IMR-90 (cell line): ENCODE measurements around the gene ARHGAP11A. TPM values are rescaled to one million over a fixed set of nuclear protein-coding genes. Genes with fewer than 3 reads are reported as not detected.
A peak's percentile ranks its signal among the peaks of the same experiment; 100 is the strongest.

Source experiments
- ATAC-seq: fragments of 200-7000 bp; cut with Tn5 transposase; 2 replicates; pipeline ENCODE4 v1.9.1; 2020; ENCODE audit warnings: low read depth, mild to moderate bottlenecking, moderate library complexity
- BruUV-seq: library from RNA; stranded (reverse); fragments of 400-500 nt; replicated peaks from 2 replicates; lab custom pipeline; 2021; lab: Mats Ljungman, UMichigan
- CTCF ChIA-PET: fragments of 300-600 bp; formaldehyde crosslinking; extraction: SDS; loops from one replicate; lab custom pipeline; 2021; ENCODE audit warnings: antibody characterized with exemption; lab: Yijun Ruan, JAX
- POLR2A ChIA-PET: fragments of 300-600 bp; sonication (Branson Sonifier 250); formaldehyde crosslinking; loops from one replicate; lab custom pipeline; 2022; ENCODE audit warnings: antibody characterized with exemption; ENCODE audit not compliant: unreplicated experiment; lab: Charles Lee
- DNase-seq: peaks from one replicate; pipeline ENCODE4 v3.0.0; 2013
- H2AFZ ChIP-seq: replicated peaks from 2 replicates; pipeline ENCODE3; 2013; ENCODE audit warnings: low read length, mild to moderate bottlenecking; ENCODE audit not compliant: poor library complexity
- H2AK5ac ChIP-seq: 2 replicates; pipeline ENCODE4 v1.6.1; 2013; ENCODE audit warnings: low read depth, low read length, inconsistent platforms
- H2AK9ac ChIP-seq: replicated peaks from 2 replicates; pipeline ENCODE3; 2013; ENCODE audit warnings: mild to moderate bottlenecking, low read depth, low read length, moderate library complexity; ENCODE audit not compliant: poor library complexity
- H2BK120ac ChIP-seq: 2 replicates; pipeline ENCODE4 v1.6.1; 2013; ENCODE audit warnings: low read depth, low read length, inconsistent platforms
- H2BK15ac ChIP-seq: 3 replicates; pipeline ENCODE4 v1.6.1; 2013; ENCODE audit warnings: low read depth, low read length, inconsistent platforms
- H2BK20ac ChIP-seq: 2 replicates; pipeline ENCODE4 v1.6.1; 2013; ENCODE audit warnings: low read depth, mild to moderate bottlenecking, inconsistent platforms, low read length, moderate library complexity
- H2BK5ac ChIP-seq: 2 replicates; pipeline ENCODE4 v1.6.1; 2013; ENCODE audit warnings: mild to moderate bottlenecking, low read depth, low read length, inconsistent platforms; ENCODE audit not compliant: poor library complexity, severe bottlenecking
- H3K14ac ChIP-seq: replicated peaks from 2 replicates; pipeline ENCODE4 v1.6.1; 2013; ENCODE audit warnings: low read depth, low read length, inconsistent platforms
- H3K18ac ChIP-seq: 2 replicates; pipeline ENCODE4 v1.6.1; 2013; ENCODE audit warnings: low read depth, low read length, control low read depth
- H3K23ac ChIP-seq: 2 replicates; pipeline ENCODE4 v1.6.1; 2013; ENCODE audit warnings: low read depth, low read length, inconsistent platforms
- H3K27ac ChIP-seq: 2 replicates; pipeline ENCODE4 v1.5.1; 2013; ENCODE audit warnings: mild to moderate bottlenecking, control low read depth, low read length; ENCODE audit not compliant: insufficient read depth
- H3K27me3 ChIP-seq: 2 replicates; pipeline ENCODE4 v1.6.1; 2013; ENCODE audit warnings: low read length; ENCODE audit not compliant: control insufficient read depth, insufficient read depth
- H3K36me3 ChIP-seq: 2 replicates; pipeline ENCODE4 v1.6.1; 2013; ENCODE audit warnings: low read length, mixed read lengths; ENCODE audit not compliant: control insufficient read depth, insufficient read depth
- H3K4ac ChIP-seq: 2 replicates; pipeline ENCODE4 v1.6.1; 2013; ENCODE audit warnings: low read depth, low read length, inconsistent platforms
- H3K4me1 ChIP-seq: 2 replicates; pipeline ENCODE4 v1.6.1; 2013; ENCODE audit warnings: low read length, mixed read lengths; ENCODE audit not compliant: control insufficient read depth, insufficient read depth
- H3K4me2 ChIP-seq: 2 replicates; pipeline ENCODE4 v1.6.1; 2013; ENCODE audit warnings: low read depth, mild to moderate bottlenecking, control low read depth, low read length, moderate library complexity
- H3K4me3 ChIP-seq: 2 replicates; pipeline ENCODE4 v1.5.1; 2013; ENCODE audit warnings: low read depth, mild to moderate bottlenecking, control low read depth, low read length, moderate library complexity; ENCODE audit not compliant: insufficient read depth
- H3K56ac ChIP-seq: 2 replicates; pipeline ENCODE4 v1.6.1; 2013; ENCODE audit warnings: low read length, inconsistent platforms; ENCODE audit not compliant: insufficient read depth; ENCODE audit errors: extremely low read depth
- H3K79me1 ChIP-seq, 2 experiments: 2 replicates each; pipeline ENCODE4 v1.6.1; 2013; ENCODE audit warnings: low read length in 2 of 2, inconsistent platforms in 1 of 2, low read depth in 1 of 2
- H3K9ac ChIP-seq: 2 replicates; pipeline ENCODE4 v1.6.1; 2013; ENCODE audit warnings: low read depth, low read length, control low read depth
- H3K9me1 ChIP-seq: 2 replicates; pipeline ENCODE4 v1.6.1; 2013; ENCODE audit warnings: low read length, inconsistent platforms; ENCODE audit not compliant: insufficient read depth
- H3K9me3 ChIP-seq: 2 replicates; pipeline ENCODE4 v1.6.1; 2013; ENCODE audit warnings: low read length; ENCODE audit not compliant: control insufficient read depth, insufficient read depth
- H4K20me1 ChIP-seq: 2 replicates; pipeline ENCODE4 v1.6.1; 2013; ENCODE audit warnings: low read length, inconsistent platforms; ENCODE audit not compliant: insufficient read depth
- H4K5ac ChIP-seq: 2 replicates; pipeline ENCODE4 v1.6.1; 2013; ENCODE audit warnings: mild to moderate bottlenecking, low read depth, low read length, control low read depth
- H4K8ac ChIP-seq, 2 experiments: 2 replicates each; pipeline ENCODE4 v1.6.1; 2013; ENCODE audit warnings: low read depth in 2 of 2, low read length in 2 of 2, control low read depth in 1 of 2, inconsistent platforms in 1 of 2
- H4K91ac ChIP-seq: 2 replicates; pipeline ENCODE4 v1.6.1; 2013; ENCODE audit warnings: low read depth, low read length, inconsistent platforms; ENCODE audit not compliant: insufficient read depth
- BHLHE40 ChIP-seq: fragments of 150-350 bp; IDR thresholded peaks from 2 replicates; pipeline ENCODE4 v1.6.1; 2016; ENCODE audit warnings: mild to moderate bottlenecking, low read depth, low read length
- CEBPB ChIP-seq: IDR thresholded peaks from 2 replicates; pipeline ENCODE4 v1.6.1; 2012; ENCODE audit warnings: low read depth, low read length, improper control_type of control experiment
- ELK1 ChIP-seq: fragments of 150-350 bp; IDR thresholded peaks from 2 replicates; pipeline ENCODE4 v1.6.1; 2016; ENCODE audit warnings: low read depth, mild to moderate bottlenecking, low read length, moderate library complexity, borderline replicate concordance
- FOS ChIP-seq: fragments of 150-350 bp; IDR thresholded peaks from 2 replicates; pipeline ENCODE4 v1.6.1; 2016; ENCODE audit warnings: low read depth, low read length
- NFE2L2 ChIP-seq: fragments of 150-350 bp; IDR thresholded peaks from 2 replicates; pipeline ENCODE4 v1.6.1; 2016; ENCODE audit warnings: low read depth, mild to moderate bottlenecking, low read length
- POLR2A ChIP-seq: IDR thresholded peaks from 2 replicates; pipeline ENCODE4 v1.6.1; 2012; ENCODE audit warnings: mild to moderate bottlenecking, low read depth, low read length
- RAD21 ChIP-seq: IDR thresholded peaks from 2 replicates; pipeline ENCODE4 v1.6.1; 2012; ENCODE audit warnings: low read length, improper control_type of control experiment
- RFX5 ChIP-seq: IDR thresholded peaks from 2 replicates; pipeline ENCODE4 v1.8.0; 2012; ENCODE audit warnings: low read depth, mild to moderate bottlenecking, low read length, moderate library complexity
- WGBS, 2 experiments: methylation state at CpG; one replicate each; pipeline versions ENCODE4 v1.1.5 to v1.1.7; 2013; ENCODE audit warnings: missing lambda C conversion rate in 2 of 2; ENCODE audit not compliant: insufficient read length in 1 of 2; ENCODE audit errors: extremely low coverage in 2 of 2; 5-methylcytosine and 5-hydroxymethylcytosine counted together
- dilution Hi-C: fragments of 300-500 bp; cut with HindIII; formaldehyde crosslinking; loops from one replicate; pipeline ENCODE4 v1.14.3; 2018; ENCODE audit warnings: low sequenced_read_pairs; ENCODE audit not compliant: unreplicated experiment
- in situ Hi-C: fragments of 300-500 bp; cut with MboI; formaldehyde crosslinking; loops from 3 replicates; pipeline ENCODE4 v1.14.3; 2019; ENCODE audit warnings: low sequenced_read_pairs, inconsistent platforms, mixed read lengths
- intact Hi-C: fragments of 100-400 bp; cut with micrococcal nuclease; formaldehyde crosslinking; loops from 2 replicates; pipeline ENCODE4 v1.10.0; 2022
- polyA plus RNA-seq, 3 experiments: library from polyadenylated mRNA; depleted of rRNA; stranded (reverse); fragments of >200 nt; gene quantifications; 2 replicates each; pipeline ENCODE4 v1.2.3, GENCODE V29; 2012; ENCODE audit warnings: low replicate concordance in 1 of 3
- total RNA-seq: library from RNA; depleted of rRNA; stranded (reverse); fragments of >200 nt; gene quantifications from 2 replicates; pipeline ENCODE4 v1.2.3, GENCODE V29; 2012
- TF ChIP-seq, protein P1 (sequence below): conservative IDR thresholded peaks from 2 replicates; pipeline ENCODE4 v1.5.1; 2012; ENCODE audit warnings: mild to moderate bottlenecking, low read depth, low read length, improper control_type of control experiment

The ARHGAP11A gene
- total and polyA plus RNA-seq, 2 of the 4 experiments (the other 2 are of a cell fraction): 9.9 to 29.0 TPM

DNA sequence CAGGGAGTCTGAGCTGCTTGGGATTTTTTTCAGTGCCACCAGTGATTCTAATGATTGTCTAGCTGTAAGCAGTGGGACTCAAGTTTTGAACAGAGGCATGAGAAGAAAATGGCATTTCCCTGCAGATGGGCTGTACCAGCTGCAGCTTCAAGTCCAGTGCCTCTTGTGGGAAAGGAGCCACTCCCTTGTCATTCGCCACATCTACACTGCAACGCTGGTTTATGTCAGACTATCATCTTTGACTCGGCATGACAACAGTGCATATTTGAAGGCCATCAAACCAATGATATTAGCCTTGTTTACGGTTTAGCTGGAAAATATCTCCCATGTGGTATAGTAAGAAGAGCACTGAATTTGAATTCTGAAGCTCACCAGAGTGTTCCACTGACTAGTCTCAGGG is 48.4 kb downstream of the ARHGAP11A start:
- no CpG with 5 or more reads among the region's 4 CpGs for WGBS, 2 experiments
- H2BK120ac ChIP-seq: peak overlapping the region; percentile 82
- BruUV-seq: no TSS peak
- peak overlapping the region; percentile 53 for H2BK5ac ChIP-seq
- no peaks in the 10 kb centered on the region for H3K36me3 ChIP-seq
- no peaks in the 10 kb centered on the region for H3K27me3 ChIP-seq
- H3K56ac ChIP-seq: no peak overlapping the region
- peak overlapping the region; percentile 89; the same call in 2 of the 3 replicates for H2BK15ac ChIP-seq
- H4K8ac ChIP-seq: peak overlapping the region; percentile 7 to 9; a peak in 2 of 4 replicates
- TF ChIP-seq ELK1 (no peak), CEBPB (no peak), BHLHE40 (no peak), RFX5 (no peak), NFE2L2 (no peak), POLR2A (no peak), FOS (no peak), RAD21 (no peak)
- TF ChIP-seq, protein P1, sequence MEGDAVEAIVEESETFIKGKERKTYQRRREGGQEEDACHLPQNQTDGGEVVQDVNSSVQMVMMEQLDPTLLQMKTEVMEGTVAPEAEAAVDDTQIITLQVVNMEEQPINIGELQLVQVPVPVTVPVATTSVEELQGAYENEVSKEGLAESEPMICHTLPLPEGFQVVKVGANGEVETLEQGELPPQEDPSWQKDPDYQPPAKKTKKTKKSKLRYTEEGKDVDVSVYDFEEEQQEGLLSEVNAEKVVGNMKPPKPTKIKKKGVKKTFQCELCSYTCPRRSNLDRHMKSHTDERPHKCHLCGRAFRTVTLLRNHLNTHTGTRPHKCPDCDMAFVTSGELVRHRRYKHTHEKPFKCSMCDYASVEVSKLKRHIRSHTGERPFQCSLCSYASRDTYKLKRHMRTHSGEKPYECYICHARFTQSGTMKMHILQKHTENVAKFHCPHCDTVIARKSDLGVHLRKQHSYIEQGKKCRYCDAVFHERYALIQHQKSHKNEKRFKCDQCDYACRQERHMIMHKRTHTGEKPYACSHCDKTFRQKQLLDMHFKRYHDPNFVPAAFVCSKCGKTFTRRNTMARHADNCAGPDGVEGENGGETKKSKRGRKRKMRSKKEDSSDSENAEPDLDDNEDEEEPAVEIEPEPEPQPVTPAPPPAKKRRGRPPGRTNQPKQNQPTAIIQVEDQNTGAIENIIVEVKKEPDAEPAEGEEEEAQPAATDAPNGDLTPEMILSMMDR: no peak
- peak overlapping the region; percentile 60; the same call in 1 of the 2 replicates for H4K91ac ChIP-seq
- dilution Hi-C loops: no loop called here
- intact Hi-C loops: loop anchor here (5.0 kb wide), 1 partner anchor 179 kb away; no protein-coding TSS in a partner anchor
- in situ Hi-C loops: loop anchor here (5.0 to 10.0 kb wide), 2 partner anchors 51 to 329 kb away; partner anchors contain the start of gene GREM1
- H3K23ac ChIP-seq: peak overlapping the region; percentile 71; the same call in 1 of the 2 replicates
- ATAC-seq (no peak), DNase-seq (no peak)
- peak overlapping the region; percentile 88 for H2BK20ac ChIP-seq
- ChIA-PET POLR2A (no interaction called here), CTCF (interaction anchor here (0.8 to 3.0 kb wide), 5 partner anchors 19 to 331 kb away, joined by 3 to 29 read pairs (median 3); no protein-coding TSS in a partner anchor)
- H3K4me1 ChIP-seq: peaks cover 11% of the 10 kb centered on the region
- no peak overlapping the region for H3K4me2 ChIP-seq
- peak overlapping the region; percentile 94 for H2AK5ac ChIP-seq
- H3K27ac ChIP-seq: no peak overlapping the region
- H3K18ac ChIP-seq: peak overlapping the region; percentile 80
- peaks cover 5% of the 10 kb centered on the region for H3K9me1 ChIP-seq
- no peak overlapping the region for H2AK9ac ChIP-seq
- no peak overlapping the region for H3K4me3 ChIP-seq
- no peak overlapping the region for H2AFZ ChIP-seq
- H3K9ac ChIP-seq: no peak overlapping the region
- peak overlapping the region; percentile 75 for H3K4ac ChIP-seq
- no peaks in the 10 kb centered on the region for H3K9me3 ChIP-seq
- peak overlapping the region; percentile 48 for H3K14ac ChIP-seq
- peak overlapping the region; percentile 69; the same call in 1 of the 2 replicates for H4K5ac ChIP-seq
- no peaks in the 10 kb centered on the region for H4K20me1 ChIP-seq
- H3K79me1 ChIP-seq: peaks cover 16 to 33% of the 10 kb centered on the region in 2 experiments
